ENCODE measurements around the gene VAPA. TPM values are rescaled to one million over a fixed set of nuclear protein-coding genes. Genes with fewer than 3 reads are reported as not detected.
A peak's percentile ranks its signal among the peaks of the same experiment; 100 is the strongest.

Gene VAPA
- total and polyA plus RNA-seq, 9 of the 15 experiments (the other 6 are each of a cell fraction or from before 2014, with no cell fraction given): 219 to 902 (median 526) TPM

GRCh38 chr18:10003281-10003680, 89.5 kb downstream of the VAPA start:
- no peak overlapping the region for H3K4me2 ChIP-seq (ENCODE audit: insufficient read depth, low read length)
- H2AFZ ChIP-seq (ENCODE audit: low read depth, low read length): no peak overlapping the region
- FAIRE-seq (no peak), DNase-seq (ENCODE audit: extremely low read depth in 1 of 4, low spot score in 3 of 4) (no peak), ATAC-seq (no peak)
- CTCF ChIA-PET (ENCODE audit: low intra/inter-chr PET ratio): interaction anchor here (0.7 kb wide), 1 partner anchor 517 kb away, joined by 3 read pairs; no protein-coding TSS in a partner anchor
- POLR2A ChIA-PET: interaction anchor here (1.2 kb wide), 1 partner anchor 19 kb away, joined by 3 read pairs; no protein-coding TSS in a partner anchor
- no peaks in the 10 kb centered on the region for H3K4me1 ChIP-seq (replicated peaks in 1 of 2; ENCODE audit: control insufficient read depth in 2 of 2, insufficient read depth in 2 of 2, low read length in 2 of 2)
- H3K36me3 ChIP-seq (ENCODE audit: control insufficient read depth, insufficient read depth, low read length): no peaks in the 10 kb centered on the region
- H3K9ac ChIP-seq (ENCODE audit: insufficient read depth in 1 of 2, low read depth in 2 of 2, low read length in 2 of 2): no peak overlapping the region
- no peaks in the 10 kb centered on the region for H3K79me2 ChIP-seq (ENCODE audit: control insufficient read depth, insufficient read depth, low read length)
- peaks cover 2 to 15% of the 10 kb centered on the region in 2 experiments; a peak in 2 of 5 replicates for H3K27me3 ChIP-seq (ENCODE audit: control insufficient read depth in 2 of 2, insufficient read depth in 2 of 2, low read length in 2 of 2)
- in situ Hi-C loops (cut with MboI) (no loop called here), intact Hi-C loops (cut with micrococcal nuclease) (no loop called here)
- H3K9me3 ChIP-seq (replicated peaks; ENCODE audit: control insufficient read depth, insufficient read depth, low read depth, low read length): no peaks in the 10 kb centered on the region
- no peaks in the 10 kb centered on the region for H4K20me1 ChIP-seq (replicated peaks; ENCODE audit: control insufficient read depth, insufficient read depth, low read length)
- H3K27ac ChIP-seq (ENCODE audit: extremely low read depth, low read depth, low read length): no peak overlapping the region
- BruUV-seq (replicated peaks): no TSS peak
- H3K4me3 ChIP-seq: no peak overlapping the region
- WGBS (ENCODE audit: insufficient coverage, low coverage, missing lambda C conversion rate): 0% methylated on average over 1 of the region's 1 CpG
- H3K9me1 ChIP-seq (ENCODE audit: control insufficient read depth, insufficient read depth, low read length): no peaks in the 10 kb centered on the region
- TF ChIP-seq ZNF507 (tag; conservative IDR thresholded peaks at IDR 0.05): no peak
- TF ChIP-seq, protein P1, sequence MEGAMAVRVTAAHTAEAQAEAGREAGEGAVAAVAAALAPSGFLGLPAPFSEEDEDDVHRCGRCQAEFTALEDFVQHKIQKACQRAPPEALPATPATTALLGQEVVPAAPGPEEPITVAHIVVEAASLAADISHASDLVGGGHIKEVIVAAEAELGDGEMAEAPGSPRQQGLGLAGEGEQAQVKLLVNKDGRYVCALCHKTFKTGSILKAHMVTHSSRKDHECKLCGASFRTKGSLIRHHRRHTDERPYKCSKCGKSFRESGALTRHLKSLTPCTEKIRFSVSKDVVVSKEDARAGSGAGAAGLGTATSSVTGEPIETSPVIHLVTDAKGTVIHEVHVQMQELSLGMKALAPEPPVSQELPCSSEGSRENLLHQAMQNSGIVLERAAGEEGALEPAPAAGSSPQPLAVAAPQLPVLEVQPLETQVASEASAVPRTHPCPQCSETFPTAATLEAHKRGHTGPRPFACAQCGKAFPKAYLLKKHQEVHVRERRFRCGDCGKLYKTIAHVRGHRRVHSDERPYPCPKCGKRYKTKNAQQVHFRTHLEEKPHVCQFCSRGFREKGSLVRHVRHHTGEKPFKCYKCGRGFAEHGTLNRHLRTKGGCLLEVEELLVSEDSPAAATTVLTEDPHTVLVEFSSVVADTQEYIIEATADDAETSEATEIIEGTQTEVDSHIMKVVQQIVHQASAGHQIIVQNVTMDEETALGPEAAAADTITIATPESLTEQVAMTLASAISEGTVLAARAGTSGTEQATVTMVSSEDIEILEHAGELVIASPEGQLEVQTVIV (CRISPR knock-in tag; IDR thresholded peaks at IDR 0.05; ENCODE audit: borderline replicate concordance): no peak
- no peak for TF ChIP-seq UBTF (IDR thresholded peaks at IDR 0.05; ENCODE audit: borderline replicate concordance in 1 of 2, low read depth in 2 of 2, low read length in 2 of 2)
- TF ChIP-seq, protein P2, sequence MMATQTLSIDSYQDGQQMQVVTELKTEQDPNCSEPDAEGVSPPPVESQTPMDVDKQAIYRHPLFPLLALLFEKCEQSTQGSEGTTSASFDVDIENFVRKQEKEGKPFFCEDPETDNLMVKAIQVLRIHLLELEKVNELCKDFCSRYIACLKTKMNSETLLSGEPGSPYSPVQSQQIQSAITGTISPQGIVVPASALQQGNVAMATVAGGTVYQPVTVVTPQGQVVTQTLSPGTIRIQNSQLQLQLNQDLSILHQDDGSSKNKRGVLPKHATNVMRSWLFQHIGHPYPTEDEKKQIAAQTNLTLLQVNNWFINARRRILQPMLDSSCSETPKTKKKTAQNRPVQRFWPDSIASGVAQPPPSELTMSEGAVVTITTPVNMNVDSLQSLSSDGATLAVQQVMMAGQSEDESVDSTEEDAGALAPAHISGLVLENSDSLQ (IDR thresholded peaks at IDR 0.05): no peak
- no peak for TF ChIP-seq TRIM24 (IDR thresholded peaks at IDR 0.05)
- peak; percentile 61 for TF ChIP-seq ZNF316 (IDR thresholded peaks at IDR 0.05)
- no peak for TF ChIP-seq HDAC2 (IDR thresholded peaks at IDR 0.05)
- no peak for TF ChIP-seq SNIP1 (IDR thresholded peaks at IDR 0.05; ENCODE audit: low read depth)
- TF ChIP-seq, protein P3, sequence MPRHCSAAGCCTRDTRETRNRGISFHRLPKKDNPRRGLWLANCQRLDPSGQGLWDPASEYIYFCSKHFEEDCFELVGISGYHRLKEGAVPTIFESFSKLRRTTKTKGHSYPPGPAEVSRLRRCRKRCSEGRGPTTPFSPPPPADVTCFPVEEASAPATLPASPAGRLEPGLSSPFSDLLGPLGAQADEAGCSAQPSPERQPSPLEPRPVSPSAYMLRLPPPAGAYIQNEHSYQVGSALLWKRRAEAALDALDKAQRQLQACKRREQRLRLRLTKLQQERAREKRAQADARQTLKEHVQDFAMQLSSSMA (CRISPR knock-in tag; IDR thresholded peaks at IDR 0.05): no peak
- TF ChIP-seq, protein P4, sequence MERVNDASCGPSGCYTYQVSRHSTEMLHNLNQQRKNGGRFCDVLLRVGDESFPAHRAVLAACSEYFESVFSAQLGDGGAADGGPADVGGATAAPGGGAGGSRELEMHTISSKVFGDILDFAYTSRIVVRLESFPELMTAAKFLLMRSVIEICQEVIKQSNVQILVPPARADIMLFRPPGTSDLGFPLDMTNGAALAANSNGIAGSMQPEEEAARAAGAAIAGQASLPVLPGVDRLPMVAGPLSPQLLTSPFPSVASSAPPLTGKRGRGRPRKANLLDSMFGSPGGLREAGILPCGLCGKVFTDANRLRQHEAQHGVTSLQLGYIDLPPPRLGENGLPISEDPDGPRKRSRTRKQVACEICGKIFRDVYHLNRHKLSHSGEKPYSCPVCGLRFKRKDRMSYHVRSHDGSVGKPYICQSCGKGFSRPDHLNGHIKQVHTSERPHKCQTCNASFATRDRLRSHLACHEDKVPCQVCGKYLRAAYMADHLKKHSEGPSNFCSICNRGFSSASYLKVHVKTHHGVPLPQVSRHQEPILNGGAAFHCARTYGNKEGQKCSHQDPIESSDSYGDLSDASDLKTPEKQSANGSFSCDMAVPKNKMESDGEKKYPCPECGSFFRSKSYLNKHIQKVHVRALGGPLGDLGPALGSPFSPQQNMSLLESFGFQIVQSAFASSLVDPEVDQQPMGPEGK (CRISPR knock-in tag; IDR thresholded peaks at IDR 0.05; ENCODE audit: borderline replicate concordance): no peak
- no peak for TF ChIP-seq ESRRB (CRISPR knock-in tag; IDR thresholded peaks at IDR 0.05; ENCODE audit: borderline replicate concordance)
- TF ChIP-seq CBFB (CRISPR knock-in tag; IDR thresholded peaks at IDR 0.05): no peak
